HT1080 (cell line): ENCODE results near the gene ARAP2. TPM values are rescaled to one million over a fixed set of nuclear protein-coding genes. Genes with fewer than 3 reads are reported as not detected.
"Not testable (repeated sequence)": the region's sequence is repeated elsewhere in the genome, so short reads cannot be mapped to it uniquely, and the experiment has no call there.

Experiments used
- DNase-seq: peaks from one replicate; pipeline ENCODE4 v3.0.0-alpha.2; 2015; ENCODE audit warnings: low read depth
- total RNA-seq: library from RNA; depleted of rRNA; stranded (reverse); fragments of >200 nt; shearing (Covaris generic); gene quantifications from 2 replicates; pipeline ENCODE4 v1.2.3, GENCODE V29; 2014

ARAP2 gene
- total RNA-seq, 1 experiment from 2014 or later, result 2.2 TPM

DNA sequence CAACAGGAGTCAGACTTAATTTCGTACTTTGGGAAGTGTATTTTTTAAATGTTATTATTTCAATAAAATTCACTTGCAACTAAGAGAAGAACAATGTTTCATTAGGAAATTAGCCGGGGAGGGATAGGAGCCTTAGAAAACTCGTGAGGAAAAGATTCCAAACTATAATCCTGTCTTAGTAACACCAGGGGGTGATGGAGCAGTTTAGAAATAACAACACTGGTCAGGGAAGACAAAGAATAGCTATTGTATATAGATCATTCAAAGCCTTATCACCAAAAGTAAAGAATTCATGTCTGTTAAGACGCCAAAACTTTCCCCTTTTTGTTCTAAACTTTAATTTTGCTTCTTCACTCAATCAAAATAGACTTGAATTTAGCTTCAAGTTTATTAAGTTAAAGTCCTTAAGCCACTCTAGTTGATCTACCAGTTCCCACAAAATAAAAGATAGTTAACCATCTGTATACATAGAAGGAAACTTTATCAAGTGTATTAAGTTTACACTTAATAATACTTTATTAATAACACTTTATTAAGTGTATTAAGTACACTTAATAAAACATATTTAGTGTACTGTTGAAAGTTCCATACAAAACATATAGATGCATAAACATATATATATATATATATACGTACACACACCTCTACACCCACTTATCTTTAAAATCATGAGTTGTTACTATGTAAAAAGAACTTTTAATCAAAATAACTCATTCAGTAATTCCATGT, 60.5 kb downstream of the ARAP2 start:
- no peak for DNase-seq

- no peak for DNase-seq
Measured at GRCh38 chr4:36183232-36183631, 61.1 kb downstream of the ARAP2 start.

GRCh38 chr4:36182315-36182714, 62.0 kb downstream of the ARAP2 start:
- not testable (repeated sequence) for DNase-seq

DNA sequence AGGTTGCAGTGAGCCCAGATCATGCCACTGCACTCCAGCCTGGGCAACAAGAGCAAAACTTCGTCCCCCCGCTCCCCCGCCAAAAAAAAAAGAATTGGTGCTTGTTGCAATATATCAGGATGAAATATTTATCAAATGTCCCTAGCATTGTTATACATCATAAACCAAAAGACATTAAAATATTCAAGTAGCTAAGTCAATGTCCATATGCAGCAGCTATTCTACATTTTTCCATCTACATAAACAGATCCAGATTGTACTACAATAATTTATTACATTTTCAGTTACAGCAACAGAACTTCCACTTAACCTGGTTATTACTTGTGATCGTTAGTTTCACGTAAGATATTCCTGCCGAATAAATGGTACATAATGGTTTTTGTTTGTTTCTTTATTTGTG, 64.1 kb downstream of the ARAP2 start:
- no peak for DNase-seq

DNA sequence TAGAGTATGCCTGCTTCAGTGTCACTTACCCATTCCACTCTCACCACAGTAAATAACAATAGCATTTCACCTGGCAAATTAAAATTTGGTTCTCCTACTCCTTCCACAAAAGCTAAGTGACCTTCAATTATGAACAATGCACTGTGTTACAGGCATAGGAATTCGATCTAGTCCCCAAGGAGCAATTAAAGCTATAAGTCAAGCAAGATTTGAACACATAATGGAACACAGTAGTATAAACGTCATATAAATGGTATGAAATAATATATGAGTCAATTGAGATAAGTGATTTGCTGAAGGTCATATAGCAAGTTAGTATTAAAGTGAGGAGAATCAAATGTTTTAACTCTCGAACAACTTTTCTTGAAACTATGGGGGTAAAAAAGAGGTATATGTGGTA, 65.8 kb downstream of the ARAP2 start:
- DNase-seq, result no peak

DNA sequence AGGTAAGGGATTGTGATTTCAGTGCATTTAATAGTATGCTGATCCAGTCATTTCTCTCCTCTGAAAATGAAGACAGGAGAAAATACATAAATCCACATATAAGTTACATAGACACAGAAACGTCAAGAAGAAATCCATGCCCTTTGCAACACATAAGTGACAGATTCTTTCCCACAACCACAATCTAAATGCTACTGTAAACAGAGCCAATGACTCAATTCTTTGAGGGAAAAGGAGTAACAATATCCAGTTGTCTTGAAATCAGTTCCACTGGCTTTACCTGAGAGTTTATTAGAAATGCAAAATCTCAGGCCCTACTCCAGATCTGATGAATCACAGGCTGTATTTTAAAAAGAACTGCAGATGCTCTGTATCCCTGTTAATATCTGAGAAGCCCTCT, 66.4 kb downstream of the ARAP2 start:
- peak; percentile 45 for DNase-seq

DNA sequence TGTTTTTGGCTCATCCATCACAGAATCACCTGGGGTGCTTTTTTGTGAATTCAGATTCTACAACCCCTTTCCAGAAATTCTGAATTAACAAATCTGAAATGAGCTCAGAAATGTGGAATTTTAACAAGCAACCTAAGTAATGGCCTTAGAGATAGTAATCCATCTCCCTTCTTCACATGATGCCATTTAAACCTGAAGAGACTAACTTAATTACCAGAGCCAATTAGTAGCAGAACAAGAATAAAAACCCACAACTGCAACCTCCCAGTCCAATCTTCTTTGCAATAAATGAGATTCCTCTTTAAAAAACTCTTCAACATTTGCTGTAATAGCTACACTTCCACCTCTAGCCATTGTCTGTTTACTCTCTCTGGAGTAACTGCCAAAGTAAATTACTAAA, 69.7 kb downstream of the ARAP2 start:
- no peak for DNase-seq

DNA sequence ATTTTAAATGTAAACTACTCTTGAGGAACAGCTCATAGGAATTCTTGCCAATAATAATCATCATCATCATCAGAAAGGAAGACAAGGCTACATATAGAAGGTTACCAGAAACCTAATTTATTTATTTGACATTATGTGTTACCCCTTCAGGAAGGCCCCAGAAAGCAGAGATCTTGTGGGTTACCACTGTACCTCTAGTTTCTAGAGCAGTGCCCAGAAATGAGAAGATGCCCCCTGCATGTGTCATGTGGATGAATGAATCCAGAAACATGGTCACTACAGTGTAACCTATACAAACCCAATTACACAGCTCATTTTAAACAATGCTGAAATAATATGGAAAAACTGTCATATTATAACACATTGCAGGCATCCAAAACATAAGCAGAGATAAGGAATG, 70.4 kb downstream of the ARAP2 start:
- DNase-seq, result no peak

DNA sequence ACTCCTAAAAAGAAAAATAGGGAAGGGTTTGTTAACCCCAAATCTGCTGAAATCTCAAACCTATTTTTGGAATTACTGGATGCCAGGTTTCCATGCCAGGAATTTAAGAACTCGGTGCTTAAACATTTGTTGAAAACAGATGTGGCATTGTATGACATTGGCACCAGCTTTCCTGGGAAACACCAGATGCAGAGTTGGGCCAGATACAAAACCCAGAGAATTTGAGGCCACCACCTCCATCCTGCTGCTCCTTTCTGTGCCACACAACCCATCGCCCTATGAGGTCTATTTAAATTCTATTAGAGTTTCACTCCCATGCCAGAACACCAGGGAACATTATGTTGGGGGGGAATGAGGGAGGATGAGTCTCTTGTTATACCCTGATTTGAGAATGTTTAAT, 71.7 kb downstream of the ARAP2 start:
- DNase-seq, result no peak

DNA sequence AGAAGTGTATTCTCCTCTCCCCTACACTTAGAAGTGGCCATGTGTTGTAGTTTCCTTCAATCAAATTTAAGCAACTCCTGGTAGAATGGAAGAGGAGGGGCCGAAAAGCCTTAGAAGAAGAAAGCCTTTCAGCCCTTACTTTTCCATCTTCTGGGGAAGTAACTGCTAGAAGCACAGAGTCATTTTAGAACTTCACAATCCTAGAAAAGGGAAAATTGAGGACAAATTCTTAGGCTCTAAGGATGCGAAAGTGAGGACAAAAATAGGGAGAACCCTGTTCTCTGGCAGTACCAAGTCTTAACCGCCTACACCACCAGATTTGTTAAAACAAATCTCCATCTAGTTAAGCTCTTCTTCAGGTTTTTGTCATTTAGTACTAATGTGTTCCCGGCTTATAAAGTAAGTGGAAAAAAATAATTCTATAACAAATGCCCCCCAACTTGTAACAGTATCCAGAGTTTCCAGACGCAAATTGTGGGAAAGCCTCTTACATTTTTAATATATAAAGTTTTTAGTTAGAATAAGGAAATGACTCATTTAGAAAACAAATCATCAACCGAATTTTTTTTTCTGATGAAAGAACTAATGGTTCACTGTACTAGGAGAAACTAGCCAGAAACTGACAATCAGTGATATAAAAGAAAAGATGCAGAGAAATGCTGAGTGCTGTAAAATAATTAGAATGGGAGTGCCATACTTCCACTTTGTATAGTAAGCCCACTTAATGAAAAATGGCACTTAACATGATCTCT, 76.0 kb downstream of the ARAP2 start:
- peak; percentile 22 for DNase-seq

GRCh38 chr4:36165631-36166005, 78.7 kb downstream of the ARAP2 start:
- DNase-seq, result no peak

- no peak for DNase-seq
Measured at GRCh38 chr4:36164900-36165630, 79.2 kb downstream of the ARAP2 start.

GRCh38 chr4:36163198-36163597, 81.1 kb downstream of the ARAP2 start:
- no peak for DNase-seq

DNA sequence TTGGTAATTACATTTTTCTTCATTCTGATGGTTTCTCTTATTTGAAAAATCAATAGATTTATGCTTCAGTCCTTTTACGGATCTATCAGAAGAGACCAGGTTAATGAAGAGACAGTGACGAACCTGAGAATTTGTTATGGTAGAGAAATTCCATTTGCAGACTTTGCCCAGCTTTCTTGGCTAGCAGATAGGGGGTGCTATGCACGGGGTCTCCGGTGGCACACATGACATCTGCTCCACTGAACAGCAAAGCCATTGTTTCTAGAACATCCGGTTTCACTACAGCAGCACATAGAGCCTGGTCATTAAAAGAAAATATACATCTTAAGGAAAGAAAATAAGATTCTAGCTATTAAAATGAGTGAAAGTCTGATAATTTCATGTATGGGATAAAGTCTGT, 85.1 kb downstream of the ARAP2 start:
- DNase-seq, result no peak

- DNase-seq, result no peak
Measured at GRCh38 chr4:36152735-36153134, 91.6 kb downstream of the ARAP2 start.

- DNase-seq, result no peak
Measured at GRCh38 chr4:36142504-36142903, 101.8 kb downstream of the ARAP2 start.

- no peak for DNase-seq
Measured at GRCh38 chr4:36141186-36141585, 103.1 kb downstream of the ARAP2 start.

DNA sequence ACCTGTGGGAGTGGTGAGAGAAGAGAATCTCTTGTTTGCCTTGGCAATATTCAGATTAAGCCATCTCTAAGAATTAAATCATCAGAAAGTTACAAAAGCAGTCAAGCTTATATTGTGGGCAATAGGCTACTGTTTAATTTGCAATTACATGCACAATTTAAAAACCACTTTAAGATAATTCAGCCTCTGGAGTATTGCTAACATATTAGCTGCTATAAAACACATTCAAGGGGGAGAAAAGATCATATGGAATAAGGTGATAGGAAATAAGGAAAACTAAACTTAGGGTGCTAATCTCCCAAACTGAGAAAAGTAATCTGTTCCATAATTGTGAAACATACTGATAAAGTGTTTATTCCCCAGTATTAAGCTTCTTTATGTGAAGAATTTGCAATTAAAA, 103.9 kb downstream of the ARAP2 start:
- DNase-seq, result no peak

- DNase-seq, result peak; percentile 1
Measured at GRCh38 chr4:36138220-36138619, 106.1 kb downstream of the ARAP2 start.

DNA sequence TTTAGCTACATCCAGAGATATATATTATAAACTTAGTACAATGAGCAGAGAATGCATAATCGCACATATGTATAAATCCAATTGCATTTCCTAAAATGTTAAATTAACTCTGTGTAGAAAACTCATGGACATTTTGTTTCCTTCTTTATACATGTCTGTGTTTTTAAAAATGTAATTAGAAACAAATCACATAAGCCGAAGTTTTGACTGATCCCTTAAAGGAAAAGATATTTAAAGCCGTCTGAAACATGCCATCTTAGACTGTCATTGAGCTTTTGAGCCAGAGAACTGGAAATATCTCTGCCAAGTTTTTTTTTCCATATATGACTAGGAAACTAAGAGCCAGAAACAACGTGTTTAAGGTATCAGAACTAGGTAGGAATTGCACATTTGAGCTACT, 107.0 kb downstream of the ARAP2 start:
- no peak for DNase-seq

GRCh38 chr4:36133658-36134057, 110.7 kb downstream of the ARAP2 start:
- DNase-seq, result no peak

DNA sequence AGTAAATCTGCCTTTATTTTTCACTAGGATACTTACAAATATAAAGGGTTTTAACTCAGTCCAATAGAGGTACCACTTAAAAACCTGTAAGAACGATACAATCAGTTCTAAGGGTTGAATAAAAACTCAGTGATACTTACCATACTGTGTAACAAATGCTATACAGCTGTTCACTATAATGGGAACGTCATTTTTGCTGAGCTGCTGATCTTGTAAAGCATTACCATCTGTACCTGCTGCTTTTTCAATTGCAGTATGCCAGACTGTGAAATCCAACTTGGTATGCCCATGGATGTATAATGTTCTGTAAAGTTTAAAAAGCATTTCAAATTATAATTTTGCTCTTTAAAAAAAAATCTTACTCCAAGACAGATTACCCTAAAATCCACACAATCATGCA, 111.2 kb downstream of the ARAP2 start:
- DNase-seq, result no peak
